CD4-positive, alpha-beta T cell treated with Interferon gamma for 1 hour (primary cell): Measurements from ENCODE around the gene NKTR.

Experiments
- DNase-seq: peaks from one replicate; pipeline ENCODE4 v3.0.0-alpha.2; 2020

Gene NKTR

DNA sequence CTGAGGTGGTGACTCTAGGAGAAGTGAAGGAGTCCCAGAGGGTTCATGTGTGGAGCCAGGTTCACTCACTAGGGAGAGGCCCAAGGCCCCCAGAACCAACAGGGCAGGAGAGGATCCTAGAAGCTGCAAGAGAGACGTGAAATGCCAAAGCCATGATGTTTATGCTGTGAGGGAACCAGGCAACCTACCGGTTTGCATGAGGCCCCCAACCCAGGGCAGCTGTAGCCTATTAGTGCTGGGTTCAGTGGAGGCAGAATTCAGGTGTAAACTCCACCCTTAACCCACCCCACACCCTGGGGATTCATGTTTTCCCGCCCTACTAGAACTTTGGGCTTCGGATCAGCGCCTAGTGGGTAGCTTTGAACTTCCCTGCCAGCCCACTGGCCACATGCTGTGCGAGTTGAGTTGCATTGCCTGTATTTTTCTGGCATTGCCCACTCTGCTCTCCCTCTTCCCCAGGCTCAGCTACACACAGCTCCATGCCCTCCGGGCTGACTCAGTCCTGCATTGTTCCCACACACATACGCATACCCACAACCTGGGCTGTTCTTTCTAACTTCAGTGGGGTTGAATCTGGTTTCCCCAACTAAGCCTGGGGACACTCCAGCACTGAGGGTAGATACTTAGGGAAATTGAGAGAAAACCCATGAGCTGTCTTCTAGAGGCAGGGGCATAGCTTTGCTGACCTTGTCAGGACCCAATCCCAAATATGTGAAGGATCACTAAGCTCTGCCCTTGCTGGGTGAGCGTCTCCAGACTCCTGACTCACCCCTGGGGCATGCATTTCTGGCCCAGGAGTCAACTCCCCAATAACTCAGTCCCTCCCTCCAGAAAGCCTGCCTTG, 51.0 kb downstream of the NKTR start:
- DNase-seq = no peak

DNA sequence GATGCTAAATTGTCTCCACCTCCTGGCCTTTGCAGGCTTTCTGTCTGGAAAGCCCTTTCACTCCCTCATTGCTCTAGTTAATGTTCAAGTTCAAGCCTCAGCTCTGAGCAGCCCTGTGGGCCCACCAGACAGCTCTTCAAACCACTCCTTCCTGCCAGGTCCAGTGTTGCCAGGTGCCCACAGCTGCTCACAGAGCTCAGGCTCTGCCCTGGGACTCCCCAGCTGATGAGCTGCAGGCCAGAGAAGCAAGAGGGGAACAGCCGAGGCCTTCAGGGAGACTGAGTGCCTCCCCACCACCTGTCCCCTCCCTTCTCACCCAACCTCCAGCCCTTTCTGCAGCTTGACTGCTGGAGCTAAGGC, 51.7 kb downstream of the NKTR start:
- DNase-seq = no peak

DNA sequence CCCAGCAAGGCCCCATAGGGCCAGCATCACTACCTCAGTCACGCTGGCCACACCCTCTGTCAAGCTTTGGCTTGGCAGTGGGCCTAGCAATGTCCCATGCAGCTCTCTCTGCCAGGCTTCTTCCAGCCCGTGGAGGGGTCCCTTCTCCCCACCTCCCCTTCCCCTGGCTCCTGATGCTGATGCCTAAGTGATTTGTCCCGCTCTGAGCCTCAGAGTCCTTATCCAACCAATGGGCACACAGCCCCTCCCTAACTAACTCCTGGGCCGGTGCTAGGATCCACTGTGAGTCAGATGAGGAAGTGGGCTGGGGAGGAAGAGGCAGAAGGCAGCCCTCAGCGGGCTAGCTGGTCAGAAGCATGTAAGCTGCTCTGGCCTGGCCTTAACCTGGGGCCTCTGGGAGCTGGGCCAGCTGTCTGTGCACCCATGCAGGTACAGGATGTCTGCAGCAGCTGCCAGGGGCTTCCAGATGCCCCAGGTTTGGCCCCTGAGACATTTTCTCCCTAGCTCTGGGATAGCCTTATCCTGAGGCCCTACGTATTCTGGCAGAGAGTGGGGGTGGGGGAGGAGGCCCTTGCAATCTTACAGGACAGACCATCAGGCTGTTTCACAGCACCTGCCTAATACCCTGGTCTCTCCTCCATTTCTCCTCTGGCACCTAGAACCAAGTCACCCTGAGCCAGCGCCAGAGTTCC, 52.3 kb downstream of the NKTR start:
- peak; percentile 49 for DNase-seq

DNA sequence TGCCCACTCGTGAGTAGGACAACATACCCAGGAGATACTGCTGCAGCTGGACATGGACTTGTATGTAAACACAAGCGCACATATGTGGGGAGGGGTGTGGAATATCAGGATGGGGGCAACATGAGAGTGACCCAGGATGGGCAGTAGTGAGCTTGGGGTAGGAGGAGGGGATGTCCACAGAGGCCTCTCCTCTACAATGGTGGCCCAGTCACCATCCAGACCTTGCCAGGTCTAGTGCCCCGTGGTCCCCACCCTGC, 52.7 kb downstream of the NKTR start:
- no peak for DNase-seq

DNA sequence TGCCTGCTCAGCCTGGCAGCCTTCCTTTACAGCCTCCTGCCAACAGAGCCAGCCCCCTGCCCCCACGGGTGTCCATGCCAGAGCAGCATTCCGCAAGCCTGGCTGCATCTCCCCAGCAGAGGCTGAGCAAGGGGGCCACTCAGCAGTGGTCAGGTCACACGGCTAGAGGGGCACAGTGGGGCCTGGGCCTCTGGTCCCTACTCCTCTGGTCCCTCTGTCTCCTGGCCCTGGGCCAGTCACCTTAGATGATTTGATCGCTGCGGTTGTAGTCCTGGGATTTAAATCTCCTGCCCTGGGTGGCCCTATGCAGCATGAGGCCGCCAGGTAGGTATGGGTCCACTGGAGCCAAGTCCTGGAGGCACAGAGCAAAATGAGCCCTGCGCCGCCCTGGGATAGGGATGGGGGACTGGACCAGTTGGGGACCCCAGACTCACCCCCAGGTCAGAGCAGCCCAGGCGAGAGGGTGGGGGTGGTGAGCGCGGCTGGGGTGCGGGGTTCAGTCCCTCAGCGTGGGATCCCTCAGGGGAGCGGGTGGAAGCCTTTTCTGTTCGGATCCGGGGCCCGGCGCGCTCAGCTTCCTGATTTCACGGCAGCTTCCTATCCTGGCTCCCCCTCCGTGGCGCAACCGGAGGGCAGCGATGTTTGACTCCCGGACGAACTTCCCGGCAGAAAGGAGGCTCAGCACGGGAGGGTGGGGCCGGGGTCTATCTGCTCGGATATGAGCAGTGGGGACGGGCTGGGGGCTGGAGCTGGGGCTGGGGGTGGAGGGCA, 53.3 kb downstream of the NKTR start, which contains the start of gene ZBTB47:
TSS of gene ZBTB47 (plus strand) at position 138 of the 771 bp plus-strand sequence. CDS start 4,659 bp downstream, outside the sequence.
- DNase-seq = no peak

DNA sequence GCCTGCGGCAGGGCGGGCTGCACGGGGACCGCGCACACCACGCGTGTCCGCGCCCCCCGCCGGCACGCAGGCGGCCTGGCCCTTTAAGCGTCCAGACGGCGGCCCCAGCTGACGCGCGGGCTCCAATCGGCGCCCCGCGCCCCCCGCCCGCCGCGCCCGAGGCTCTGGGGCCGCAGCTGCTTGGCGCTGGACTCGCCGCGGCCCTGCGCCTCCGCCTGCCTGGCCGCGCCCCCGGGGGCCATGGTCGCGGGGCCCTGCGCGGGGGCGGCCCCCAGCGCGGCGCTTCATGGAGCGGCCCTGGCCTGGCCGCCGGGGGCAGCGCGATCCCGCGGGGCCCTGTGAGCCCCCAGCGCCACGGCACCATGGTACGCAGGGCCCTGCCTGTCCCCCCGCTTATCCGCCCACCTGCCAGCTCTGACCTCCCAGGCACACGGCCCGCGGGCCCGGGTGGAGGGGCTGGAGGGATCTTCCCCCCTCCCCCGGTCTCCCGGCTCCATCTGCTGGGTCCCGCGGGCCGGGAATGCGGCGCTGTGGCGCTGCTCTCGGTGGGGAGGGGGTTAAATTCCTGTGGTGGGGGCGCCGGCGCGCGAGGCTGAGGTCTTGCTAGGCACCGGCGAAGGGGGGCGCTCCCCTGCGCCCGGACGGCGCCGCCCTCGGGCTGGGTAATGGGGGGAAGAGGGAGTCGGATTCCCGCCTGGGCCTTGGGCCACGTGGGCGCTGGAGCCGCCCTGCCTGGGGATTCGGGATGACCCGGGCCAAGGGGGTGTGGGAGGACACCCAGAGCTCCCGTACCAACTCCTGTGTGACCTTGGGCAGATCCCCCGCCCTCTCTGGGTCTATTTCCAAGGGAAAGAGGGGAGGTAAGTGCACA, 54.1 kb downstream of the NKTR start:
- no peak for DNase-seq

DNA sequence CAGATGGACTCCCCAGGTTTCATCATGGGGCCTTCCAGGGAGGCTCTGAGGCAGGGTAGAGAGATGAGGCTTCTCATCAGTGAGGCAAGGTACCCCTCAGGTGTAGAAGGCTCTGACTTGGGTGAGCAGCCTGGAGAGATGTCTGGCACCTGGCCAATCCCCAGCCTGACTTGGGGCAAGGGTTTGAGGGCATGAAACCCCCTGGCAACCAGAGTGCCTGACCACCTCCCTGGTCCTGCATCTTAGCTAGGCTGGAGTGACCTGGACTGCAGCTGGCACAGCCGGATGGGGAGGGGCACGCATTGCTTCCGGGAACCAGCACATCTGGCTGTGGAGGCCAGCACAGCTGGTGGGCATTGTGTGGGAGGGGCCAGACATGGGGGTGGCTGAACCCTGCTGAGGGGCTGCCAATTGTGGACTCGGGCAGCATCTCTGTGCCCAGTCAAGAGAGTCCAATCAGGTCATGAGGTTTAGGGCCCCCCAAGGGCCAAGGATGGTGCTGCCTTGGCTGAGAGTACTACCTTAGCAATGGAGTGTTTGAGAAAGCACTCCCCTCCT, 54.9 kb downstream of the NKTR start:
- no peak for DNase-seq

DNA sequence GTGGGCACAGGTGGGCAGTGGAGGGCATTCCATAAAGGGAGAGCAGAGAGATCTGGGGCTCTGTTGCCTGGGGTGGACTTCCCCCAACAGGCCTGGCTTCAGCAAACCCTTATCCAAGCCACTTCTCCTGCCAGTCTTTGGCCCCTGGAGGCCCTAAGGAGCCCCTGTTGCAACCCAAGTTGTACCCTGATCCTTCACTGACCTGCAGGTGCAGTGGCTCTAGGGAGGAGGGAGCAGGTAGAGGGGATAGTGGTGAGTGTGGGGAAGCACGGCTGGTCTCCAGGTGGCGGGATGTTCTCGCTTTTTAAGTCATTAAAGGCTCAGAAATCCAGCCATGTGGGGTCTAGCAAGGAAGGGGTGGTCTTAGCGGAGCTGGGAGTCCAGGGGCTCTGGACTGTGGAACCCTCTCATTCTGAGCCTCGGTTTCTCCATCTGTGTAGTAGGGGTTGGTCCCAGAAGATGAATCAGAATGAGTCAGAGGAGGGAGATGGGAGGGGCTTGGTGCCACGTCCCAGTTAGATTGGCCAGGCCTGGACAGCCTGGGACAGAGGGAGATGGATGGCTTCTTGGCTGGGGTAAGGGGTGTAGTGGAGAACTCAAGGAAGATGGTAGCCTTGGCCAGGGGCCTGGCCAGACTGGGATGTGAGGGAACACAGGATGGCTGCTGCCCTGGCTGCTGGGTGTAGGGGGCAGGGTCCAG, 55.6 kb downstream of the NKTR start:
- DNase-seq = no peak

DNA sequence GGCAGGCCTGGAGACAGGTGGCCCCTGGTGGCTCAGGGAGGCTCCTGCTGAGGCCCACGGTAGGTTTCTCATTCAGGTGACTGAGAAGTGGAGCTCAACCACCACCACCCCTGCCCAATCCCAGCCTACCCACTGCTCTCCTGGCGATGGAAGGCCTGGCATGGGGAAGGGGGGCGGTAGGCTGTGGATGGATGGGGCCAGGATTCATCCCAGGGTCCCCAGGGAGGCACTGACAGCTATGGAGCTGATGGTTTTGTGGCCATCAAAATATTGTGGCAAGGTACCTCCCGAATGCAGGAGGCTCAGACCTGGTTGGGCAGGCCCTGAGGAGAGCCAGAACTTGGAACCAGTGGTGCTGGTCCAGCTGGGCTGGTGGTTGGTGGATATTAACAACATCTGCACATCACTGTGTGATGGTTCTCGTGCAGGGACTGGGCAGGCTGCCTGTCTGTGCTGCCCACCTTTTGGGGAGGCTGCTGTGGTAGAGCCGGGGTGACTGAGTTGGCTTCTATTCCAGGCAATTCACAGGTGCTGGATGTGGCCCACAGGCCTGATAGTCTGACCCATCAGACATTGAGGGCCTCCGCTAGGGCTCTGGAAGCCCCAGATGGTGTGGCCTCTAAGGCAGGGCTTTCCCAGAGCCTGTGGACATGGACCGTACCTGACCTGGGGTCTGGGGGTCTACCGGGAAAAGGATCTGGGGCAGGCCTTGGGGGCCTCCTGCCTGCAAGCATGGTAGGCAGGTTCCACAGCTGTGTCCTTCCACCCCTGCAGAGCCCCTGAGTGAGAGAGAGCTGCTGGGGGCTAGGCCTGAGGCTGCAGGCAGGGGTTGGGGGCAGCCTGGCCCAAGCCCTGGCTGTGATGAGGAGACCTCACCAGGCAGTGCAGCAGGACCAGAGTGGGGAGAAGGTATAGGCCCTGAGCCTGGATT, 56.5 kb downstream of the NKTR start:
- DNase-seq = no peak

DNA sequence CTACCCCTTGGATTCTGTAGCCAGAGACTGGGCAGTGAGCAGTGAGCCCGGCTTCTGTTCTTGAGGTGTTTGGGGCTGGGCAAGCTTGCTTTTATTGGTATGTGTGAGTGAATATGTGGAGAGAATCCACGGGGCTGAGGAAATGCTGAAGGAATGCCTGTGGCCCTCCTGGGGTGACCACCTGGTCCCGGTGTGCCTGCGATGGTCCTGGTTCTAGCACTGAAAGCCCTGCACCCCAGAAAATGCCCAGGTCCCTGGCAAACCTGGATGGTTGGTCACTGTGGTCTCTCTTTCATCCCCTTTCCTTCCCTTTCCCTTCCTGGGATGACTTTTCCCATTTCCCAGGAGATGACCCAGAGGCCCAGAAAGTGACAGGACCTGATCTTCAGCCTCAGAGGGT, 57.2 kb downstream of the NKTR start:
- no peak for DNase-seq

DNA sequence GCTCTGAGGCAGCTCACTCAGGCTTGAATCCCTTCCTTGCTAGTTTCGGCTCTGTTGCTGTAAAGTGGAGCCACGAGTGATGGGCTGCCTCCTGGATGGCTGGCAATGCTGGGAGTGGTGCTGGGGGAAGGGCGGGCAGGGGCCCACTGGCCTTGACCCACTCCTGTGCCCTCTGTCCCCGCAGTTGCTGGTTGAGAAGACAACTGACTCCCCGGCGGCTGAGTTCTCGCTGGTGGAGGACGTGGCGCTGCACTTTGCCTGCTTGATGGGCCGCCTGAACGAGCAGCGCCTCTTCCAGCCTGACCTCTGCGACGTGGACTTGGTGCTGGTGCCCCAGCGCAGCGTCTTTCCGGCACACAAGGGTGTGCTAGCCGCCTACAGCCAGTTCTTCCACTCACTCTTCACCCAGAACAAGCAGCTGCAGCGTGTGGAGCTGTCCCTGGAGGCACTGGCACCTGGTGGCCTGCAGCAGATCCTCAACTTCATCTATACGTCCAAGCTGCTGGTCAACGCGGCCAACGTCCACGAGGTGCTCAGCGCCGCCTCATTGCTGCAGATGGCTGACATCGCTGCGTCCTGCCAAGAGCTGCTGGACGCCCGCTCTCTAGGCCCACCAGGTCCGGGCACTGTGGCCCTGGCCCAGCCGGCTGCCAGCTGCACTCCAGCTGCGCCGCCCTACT, 57.7 kb downstream of the NKTR start:
- no peak for DNase-seq

DNA sequence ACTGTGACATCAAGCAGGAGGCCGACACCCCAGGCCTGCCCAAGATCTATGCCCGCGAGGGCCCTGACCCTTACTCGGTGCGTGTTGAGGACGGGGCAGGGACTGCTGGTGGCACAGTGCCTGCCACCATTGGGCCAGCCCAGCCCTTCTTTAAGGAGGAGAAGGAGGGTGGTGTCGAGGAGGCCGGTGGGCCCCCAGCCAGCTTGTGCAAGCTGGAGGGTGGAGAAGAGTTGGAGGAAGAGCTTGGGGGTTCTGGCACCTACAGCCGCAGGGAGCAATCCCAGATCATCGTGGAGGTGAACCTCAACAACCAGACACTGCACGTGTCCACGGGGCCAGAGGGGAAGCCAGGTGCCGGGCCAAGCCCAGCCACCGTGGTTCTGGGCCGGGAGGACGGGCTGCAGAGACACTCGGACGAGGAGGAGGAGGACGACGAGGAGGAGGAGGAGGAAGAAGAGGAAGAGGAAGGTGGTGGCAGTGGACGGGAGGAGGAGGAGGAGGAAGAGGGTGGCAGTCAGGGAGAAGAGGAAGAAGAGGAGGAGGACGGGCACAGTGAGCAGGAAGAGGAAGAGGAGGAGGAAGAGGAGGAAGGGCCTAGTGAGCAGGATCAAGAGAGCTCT, 58.4 kb downstream of the NKTR start:
- no peak for DNase-seq

DNA sequence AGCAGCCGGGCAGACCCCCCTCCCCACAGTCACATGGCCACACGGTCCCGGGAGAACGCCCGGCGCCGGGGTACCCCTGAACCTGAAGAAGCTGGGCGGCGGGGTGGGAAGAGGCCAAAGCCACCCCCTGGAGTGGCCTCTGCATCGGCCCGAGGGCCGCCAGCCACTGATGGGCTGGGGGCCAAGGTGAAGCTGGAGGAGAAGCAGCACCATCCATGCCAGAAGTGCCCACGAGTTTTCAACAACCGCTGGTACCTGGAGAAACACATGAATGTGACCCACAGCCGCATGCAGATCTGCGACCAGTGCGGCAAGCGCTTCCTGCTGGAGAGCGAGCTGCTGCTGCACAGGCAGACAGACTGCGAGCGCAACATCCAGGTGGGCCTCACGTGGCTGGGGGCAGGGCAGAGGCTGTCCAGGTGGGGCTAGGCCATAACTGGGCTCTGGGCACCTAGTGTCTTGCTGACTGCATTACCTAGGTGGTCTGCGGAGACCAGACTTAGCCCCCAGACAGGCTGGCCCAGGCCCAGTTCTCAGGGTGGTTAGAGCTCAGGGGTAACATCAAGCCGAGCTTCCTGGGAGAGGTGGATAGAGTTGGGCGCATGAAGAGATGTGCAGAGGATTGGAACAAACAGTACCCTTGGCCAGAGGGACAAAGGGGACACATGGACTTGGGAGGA, 59.1 kb downstream of the NKTR start:
- DNase-seq = no peak

DNA sequence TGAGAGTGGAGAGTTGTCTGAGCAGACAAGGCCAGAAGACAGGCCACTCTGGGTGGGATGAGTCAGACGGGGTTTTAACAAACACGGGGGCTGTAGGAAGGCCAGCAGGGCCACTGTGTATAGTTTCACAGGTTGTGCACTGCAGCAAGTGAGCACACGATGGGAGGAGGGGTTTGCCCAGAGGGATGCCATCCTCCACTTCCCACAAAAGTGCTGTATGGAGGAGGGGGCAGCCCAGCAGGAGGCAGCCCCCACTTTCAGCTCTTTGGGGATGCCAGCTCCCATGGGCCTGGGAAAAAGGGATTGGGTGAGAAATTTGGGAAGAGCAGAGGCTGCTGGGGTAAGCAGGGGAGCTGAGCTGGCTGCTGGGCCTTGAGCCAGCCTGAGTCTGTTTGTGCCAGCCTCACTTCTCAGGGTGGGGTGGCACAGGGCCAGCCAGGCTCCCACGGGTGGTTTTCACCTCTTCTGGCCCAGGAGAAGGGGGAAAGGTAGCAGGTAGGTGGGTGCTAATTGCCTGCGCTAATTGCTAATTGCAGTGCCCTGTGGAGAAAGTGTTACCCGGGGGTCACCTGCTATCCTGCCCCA, 59.7 kb downstream of the NKTR start:
- DNase-seq = no peak

DNA sequence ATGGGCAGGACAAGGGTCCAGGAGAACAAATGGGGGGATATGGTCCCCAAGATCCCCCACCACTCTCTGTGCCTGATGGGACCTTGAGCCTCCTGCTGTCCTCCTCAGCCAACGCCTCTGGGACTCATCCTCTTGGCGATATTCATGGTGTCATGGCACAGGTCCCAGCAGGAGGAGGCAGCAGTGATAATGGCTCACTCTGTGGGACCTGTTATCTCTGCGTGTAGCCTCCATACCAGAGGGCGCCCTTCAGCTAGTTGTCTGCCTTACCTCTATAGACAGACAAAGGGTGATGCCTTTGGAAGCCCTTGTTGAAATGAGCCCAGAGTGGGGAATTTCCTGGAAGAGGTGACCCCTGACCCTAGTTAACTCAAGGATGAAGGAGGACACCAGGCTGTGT, 60.4 kb downstream of the NKTR start:
- DNase-seq = no peak

DNA sequence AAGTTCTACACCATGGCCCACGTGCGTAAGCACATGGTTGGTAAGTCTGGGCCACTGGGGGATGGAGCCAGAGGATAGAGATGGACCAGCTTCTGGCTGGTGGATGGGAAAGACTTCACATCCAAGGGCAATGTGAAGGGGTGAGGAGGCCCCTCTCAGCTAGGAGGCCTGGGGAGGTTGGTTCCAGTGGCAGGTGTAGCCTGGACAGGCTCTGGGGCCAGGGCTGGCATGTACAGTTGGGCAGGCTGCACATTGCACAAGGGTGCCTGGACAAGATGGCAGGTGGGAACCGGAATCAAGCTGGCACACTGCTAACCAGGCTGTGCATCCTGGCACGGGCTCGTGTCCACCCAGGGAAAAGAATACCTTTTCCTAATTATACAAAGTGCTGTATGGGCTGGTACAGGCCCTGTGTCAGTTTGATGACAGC, 61.1 kb downstream of the NKTR start:
- no peak for DNase-seq

DNA sequence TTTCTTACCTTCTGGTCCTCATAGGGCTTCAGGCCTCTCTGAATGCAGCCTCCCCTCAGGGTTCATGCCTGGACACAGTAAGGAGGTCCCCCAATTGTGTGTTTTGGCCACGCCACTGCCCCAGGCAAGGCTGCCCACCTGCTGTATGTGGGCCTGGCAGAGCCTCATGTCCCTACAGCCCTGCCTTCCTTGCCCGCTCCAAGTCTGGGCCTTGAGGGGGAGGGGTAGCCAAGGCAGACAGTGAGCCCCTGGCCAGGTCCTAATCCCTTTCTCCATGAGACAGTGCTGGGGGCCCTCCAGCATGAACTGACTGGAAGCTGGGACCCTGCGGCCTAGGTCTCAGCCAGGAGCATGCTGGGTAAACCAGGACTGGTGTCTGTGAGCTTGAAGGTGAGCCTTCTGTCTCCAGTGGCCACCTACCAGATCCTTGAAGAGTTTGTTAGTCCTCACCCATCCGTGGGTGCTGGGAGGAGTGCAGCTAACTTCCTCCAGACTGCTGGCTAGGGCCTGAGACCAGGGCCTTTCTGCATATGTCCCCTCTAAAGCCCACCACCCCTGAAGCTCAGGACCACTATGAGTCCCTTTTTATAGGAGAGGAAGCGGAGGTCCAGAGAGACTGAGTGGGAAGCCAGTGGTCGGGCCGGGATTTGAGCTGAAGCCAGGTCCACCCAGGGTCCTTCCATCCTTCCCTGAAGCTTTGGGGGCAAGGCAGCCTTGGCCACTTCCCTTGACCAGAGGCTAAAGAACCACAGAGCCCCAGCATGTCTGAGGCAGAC, 61.7 kb downstream of the NKTR start:
- DNase-seq = no peak
